Hematopoietic multipotent progenitor cell treated with erythropoietin and hydrocortisone succinate and interleukin-3 and kit ligand, for 4 days (in vitro differentiated cells): ENCODE data around the gene GRIK5.
A peak's percentile ranks its signal among the peaks of the same experiment; 100 is the strongest.
"Not testable (repeated sequence)": the region's sequence is repeated elsewhere in the genome, so short reads cannot be mapped to it uniquely, and the experiment has no call there.

Experiments
- DNase-seq: peaks from one replicate; pipeline ENCODE4 v3.0.0-alpha.2; 2015

GRIK5 gene, protein sequence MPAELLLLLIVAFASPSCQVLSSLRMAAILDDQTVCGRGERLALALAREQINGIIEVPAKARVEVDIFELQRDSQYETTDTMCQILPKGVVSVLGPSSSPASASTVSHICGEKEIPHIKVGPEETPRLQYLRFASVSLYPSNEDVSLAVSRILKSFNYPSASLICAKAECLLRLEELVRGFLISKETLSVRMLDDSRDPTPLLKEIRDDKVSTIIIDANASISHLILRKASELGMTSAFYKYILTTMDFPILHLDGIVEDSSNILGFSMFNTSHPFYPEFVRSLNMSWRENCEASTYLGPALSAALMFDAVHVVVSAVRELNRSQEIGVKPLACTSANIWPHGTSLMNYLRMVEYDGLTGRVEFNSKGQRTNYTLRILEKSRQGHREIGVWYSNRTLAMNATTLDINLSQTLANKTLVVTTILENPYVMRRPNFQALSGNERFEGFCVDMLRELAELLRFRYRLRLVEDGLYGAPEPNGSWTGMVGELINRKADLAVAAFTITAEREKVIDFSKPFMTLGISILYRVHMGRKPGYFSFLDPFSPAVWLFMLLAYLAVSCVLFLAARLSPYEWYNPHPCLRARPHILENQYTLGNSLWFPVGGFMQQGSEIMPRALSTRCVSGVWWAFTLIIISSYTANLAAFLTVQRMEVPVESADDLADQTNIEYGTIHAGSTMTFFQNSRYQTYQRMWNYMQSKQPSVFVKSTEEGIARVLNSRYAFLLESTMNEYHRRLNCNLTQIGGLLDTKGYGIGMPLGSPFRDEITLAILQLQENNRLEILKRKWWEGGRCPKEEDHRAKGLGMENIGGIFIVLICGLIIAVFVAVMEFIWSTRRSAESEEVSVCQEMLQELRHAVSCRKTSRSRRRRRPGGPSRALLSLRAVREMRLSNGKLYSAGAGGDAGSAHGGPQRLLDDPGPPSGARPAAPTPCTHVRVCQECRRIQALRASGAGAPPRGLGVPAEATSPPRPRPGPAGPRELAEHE

DNA sequence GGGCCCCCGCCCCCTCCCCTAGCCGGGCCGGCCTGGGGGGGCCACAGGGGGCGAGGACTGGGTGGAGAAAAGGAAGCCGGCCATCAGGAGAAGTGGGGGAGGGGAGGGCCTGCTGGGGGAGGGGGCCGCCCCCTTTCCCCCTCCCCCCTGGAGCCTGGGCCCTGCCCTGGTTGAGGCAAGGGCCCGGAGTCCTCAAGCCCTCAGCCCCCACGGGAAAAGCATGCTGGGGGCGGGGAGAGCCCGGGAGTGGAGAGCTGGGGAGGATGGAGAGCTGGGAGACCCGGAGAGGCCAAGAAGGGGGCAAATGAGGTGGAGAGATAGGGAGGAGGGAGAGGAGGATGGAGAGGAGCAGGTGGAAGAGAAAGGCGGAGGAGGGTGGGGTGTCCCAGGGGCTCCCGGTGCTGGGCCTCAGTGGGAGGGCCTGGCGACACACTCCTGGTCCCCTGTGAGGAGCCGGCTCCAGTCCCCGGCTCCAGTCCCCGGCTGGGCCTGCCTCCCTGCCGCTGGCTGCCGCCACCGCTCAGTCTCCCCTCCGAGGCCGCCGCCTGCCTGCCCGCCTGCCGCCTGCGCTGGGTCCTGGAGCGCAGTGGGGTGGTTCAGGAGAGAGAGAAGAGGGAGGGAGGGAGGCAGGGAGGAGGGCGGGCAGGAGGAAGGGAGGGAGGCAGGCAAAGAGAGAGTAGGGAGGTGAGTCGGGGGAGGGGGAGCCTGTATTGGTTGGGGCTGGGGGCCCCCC lies at the start of gene GRIK5:
Gene GRIK5, minus strand, starts transcription at position 588 of the 733 bp plus-strand sequence. CDS start 4,436 bp downstream, outside the sequence.
- peak; percentile 63 for DNase-seq

DNA sequence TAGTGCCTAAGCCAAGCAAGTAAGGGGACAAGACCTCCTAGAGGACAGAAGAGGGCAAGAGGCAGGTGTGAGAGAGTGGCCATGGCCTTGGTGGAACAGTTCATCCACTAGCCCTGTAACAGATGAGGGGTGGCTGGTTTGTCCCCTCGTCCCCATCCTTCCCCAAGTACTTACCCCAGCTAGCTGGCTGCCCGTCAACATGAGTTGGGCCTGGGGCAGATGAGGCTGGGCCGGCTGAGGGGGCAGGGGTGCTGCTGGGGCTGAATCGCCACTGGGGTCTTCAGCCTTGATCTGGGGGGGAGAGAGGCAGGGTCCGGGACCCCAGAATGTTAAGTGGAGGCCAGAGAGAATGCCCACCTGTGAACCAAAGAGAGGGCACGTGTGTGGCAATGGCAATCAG lies 47.1 kb upstream of the GRIK5 start:
- DNase-seq = no peak

- DNase-seq = no peak
These were observed 46.5 kb upstream of the GRIK5 start for GRCh38 chr19:42116308-42117075.

GRCh38 chr19:42115705-42116104 lies 45.7 kb upstream of the GRIK5 start:
- DNase-seq = no peak

DNA sequence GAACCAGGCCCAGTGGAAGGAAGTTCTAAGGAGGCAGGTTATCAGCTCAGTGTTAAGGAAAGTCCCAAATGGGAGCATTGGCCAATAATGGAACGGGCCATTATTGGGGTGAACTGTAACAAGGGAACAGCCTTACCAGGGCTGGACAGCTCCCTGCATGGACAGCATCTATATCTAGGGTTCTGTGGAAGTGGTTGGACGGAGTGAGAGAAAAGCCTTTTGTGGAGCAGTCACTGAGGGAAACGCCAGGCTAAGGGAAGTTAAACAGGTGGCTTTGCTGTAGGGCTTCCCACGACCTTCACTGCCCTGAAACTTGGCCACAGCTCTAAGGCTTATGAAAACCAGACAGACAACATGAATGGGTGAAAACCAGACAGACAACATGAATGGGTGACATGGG lies 45.2 kb upstream of the GRIK5 start:
- no peak for DNase-seq

DNA sequence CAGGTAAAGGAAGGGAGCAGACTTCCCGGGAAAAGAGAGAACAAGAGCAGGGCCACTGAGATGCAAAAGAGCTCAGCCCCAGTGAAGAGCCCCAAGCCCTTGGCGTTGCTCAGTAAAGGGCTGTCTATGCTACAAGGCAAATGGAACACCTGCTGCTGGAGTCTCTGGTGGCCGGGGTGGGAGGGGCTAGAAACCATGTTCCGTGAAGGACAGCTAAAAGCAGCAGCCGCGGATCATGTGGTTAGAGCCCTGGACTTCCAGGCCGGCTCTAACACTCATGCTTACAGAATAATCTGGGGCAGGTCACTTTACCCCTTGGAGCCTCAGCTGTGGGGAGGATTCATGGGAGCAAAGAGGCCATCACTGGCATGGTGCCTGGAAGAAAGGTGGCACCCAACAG lies 44.4 kb upstream of the GRIK5 start:
- DNase-seq = no peak

GRCh38 chr19:42113641-42114348 lies 43.8 kb upstream of the GRIK5 start:
- DNase-seq = no peak

DNA sequence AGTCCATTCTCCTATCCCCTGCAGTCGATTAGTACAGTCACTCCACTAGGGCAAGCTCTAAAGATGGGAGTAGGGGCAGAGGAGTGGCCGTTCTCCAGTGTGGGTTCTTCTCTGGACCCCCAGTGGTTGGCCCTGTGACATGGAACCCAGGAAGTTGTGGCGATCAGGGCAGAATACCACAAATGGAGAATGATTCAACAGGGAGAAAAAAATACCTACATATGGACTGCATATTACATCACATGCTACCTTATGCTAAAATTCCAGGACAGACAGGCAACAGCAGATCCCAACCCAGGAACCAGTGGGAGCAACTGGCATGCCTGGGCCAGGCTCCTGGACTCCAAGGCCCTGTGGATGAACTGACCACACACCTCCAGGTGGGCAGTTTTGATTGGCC lies 41.8 kb upstream of the GRIK5 start:
- DNase-seq = no peak

DNA sequence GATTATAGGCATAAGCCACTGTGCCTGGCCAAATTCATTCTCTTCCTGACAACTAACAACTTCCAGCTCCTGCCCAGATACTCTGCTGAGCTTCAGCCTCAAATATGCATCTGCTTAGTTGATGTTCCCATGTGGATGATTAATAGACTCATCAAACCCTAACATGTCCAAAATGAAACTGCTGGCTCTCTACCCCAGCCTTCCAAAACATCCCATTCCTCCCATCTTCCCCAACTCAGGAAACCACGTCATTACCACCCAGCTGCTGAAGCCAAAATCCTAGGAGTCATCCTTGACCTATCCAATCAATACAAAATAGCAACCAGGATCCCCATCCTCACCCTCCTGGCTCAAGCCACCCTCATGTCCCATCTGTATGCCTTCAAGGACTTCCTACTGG lies 41.4 kb upstream of the GRIK5 start:
- DNase-seq = no peak

- no peak for DNase-seq
These were observed 40.7 kb upstream of the GRIK5 start for GRCh38 chr19:42110658-42111057.

- DNase-seq = no peak
These were observed 39.9 kb upstream of the GRIK5 start for GRCh38 chr19:42109896-42110295.

- DNase-seq = peak; percentile 94
These were observed 38.8 kb upstream of the GRIK5 start for GRCh38 chr19:42108527-42109389.

DNA sequence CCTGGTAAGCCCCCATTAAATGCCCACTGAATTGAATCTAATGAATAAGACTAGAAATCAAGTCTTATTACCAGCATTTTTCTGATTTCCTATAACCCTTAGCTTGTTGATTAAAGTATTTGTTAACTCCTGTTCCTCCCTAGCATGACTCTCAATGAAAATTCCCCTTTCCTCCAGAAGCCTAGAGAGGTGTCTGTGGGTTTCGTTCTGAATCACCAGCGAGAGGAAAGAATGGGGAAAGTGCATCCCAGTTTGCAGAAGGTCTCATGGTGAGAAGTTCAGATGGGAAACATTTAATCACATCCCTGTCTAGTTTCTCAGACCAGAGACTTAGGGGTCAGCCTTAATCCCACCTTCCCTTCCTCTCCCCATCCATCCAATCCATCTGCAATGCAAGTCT lies 35.4 kb upstream of the GRIK5 start:
- DNase-seq = no peak

DNA sequence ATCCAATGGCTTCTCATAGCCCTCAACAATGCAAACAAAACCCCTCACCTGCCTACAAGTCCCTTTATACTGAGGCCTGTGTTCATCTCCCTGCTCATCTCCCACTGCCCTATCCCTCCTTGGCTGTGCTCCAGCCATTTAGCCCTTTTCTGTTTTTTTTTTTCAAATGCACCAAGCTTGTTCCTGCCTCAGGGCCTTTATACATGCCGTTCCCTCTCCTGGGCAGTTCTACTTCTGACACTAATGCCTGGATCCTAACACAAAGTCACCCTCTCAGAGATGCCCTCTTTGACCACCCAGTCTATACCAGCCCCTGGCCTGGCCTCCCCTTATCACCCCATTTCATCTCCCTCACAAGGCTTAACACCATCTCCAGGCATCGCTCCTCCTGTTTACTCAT lies 32.9 kb upstream of the GRIK5 start:
- no peak for DNase-seq

DNA sequence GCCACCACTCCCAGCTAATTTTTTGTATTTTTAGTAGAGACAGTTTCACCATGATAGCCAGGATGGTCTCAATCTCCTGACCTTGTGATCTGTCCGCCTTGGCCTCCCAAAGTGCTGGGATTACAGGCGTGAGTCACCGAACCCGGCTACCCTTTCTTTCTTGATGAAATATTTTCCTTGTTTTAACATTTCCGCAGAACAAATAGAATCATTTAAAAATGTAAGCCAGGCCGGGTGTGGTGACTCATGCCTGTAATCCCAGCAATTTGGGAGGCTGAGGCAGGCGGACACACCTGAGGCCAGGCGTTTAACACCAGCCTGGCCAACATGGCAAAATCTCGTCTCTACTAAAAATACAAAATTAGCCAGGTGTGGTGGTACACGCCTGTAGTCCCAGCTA lies 30.2 kb upstream of the GRIK5 start:
- DNase-seq = not testable (repeated sequence)

DNA sequence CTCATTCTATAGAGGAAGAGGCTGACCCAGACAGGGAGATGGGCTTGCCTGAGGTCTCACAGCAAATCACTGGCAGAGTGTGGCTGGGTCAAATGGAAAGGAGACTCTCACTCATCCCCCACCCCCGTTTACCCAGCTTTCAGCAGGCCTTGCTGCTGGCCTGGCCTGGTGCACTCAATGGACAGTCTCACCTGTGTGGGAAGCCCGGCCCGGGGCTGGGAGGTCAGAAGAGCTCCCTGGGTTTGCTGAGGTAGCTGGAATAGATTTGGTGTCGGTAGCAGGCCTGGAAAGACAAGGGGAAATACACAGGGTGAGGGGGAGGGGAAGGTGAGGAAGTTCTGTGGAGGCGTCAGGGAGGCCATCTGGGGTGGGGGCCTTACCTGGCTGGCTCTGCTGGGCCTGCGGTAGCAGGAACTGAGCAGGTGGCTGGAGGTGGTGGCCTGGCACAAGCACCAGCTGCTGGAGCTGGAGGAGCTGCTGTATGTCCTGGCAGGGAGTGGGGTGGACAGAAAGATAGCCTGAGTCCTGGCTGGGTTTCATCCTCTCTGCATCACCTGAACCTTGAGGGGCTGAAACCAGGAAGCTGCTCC lies 29.4 kb upstream of the GRIK5 start:
- DNase-seq = no peak

DNA sequence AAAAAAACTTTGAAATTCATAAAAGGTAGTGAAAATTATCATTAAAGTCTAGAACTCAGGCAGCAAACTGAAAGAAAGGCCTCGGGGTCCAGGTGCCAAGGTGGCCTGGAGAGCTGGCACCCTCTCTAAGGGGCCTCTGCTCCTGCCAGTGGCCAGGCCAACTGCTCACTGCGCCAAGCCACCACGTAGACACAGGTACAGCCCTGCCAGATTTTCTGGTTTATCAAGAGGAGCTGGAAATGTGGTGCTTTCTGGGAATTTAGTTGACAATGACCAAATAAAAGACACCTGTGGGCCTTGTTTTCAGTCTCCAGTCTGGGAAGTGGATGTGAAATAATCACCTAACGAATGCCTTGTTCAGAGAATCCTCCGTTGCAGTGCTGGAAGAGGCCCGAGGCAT lies 28.8 kb upstream of the GRIK5 start:
- DNase-seq = no peak

- no peak for DNase-seq
These were observed 27.5 kb upstream of the GRIK5 start for GRCh38 chr19:42097461-42097860.

GRCh38 chr19:42096255-42096837 lies 26.3 kb upstream of the GRIK5 start:
- no peak for DNase-seq

GRCh38 chr19:42095814-42096230 lies 25.8 kb upstream of the GRIK5 start:
- DNase-seq = peak; percentile 22
